Neuronal stem cell (in vitro differentiated cells): Measurements from ENCODE around the gene MED15.

Experiments
- DNase-seq: peaks from one replicate; pipeline ENCODE4 v3.0.0-alpha.2; 2013; ENCODE audit warnings: low spot score
- H2AFZ ChIP-seq: one replicate; pipeline ENCODE4 v1.6.1; 2013; ENCODE audit warnings: mild to moderate bottlenecking, low read length, inconsistent platforms
- H2AK5ac ChIP-seq: 2 replicates; pipeline ENCODE4 v1.6.1; 2013; ENCODE audit warnings: low read depth, mild to moderate bottlenecking, inconsistent platforms, low read length, moderate library complexity, mixed read lengths
- H2BK120ac ChIP-seq: 2 replicates; pipeline ENCODE4 v1.6.1; 2013; ENCODE audit warnings: low read depth, mild to moderate bottlenecking, inconsistent platforms, low read length, moderate library complexity, mixed read lengths
- H2BK12ac ChIP-seq: one replicate; pipeline ENCODE4 v1.6.1; 2013; ENCODE audit warnings: low read length, inconsistent platforms
- H2BK15ac ChIP-seq: 2 replicates; pipeline ENCODE4 v1.6.1; 2013; ENCODE audit warnings: mild to moderate bottlenecking, low read length, inconsistent platforms, mixed read lengths
- H2BK5ac ChIP-seq: one replicate; pipeline ENCODE4 v1.6.1; 2013; ENCODE audit warnings: inconsistent platforms, mild to moderate bottlenecking, low read length, moderate library complexity
- H3K14ac ChIP-seq: one replicate; pipeline ENCODE4 v1.6.1; 2013; ENCODE audit warnings: low read length, inconsistent platforms
- H3K18ac ChIP-seq: 2 replicates; pipeline ENCODE4 v1.6.1; 2013; ENCODE audit warnings: low read length, inconsistent platforms
- H3K23ac ChIP-seq: 2 replicates; pipeline ENCODE4 v1.6.1; 2013; ENCODE audit warnings: low read depth, mild to moderate bottlenecking, mixed read lengths, low read length, inconsistent platforms; ENCODE audit not compliant: poor library complexity
- H3K27ac ChIP-seq: replicated peaks from 3 replicates; pipeline ENCODE4 v1.5.1; 2013; ENCODE audit warnings: low read length, inconsistent platforms
- H3K27me3 ChIP-seq, 3 experiments: 2 replicates each; pipeline ENCODE4 v1.6.1; 2013; ENCODE audit warnings: low read length in 3 of 3, mild to moderate bottlenecking in 2 of 3, inconsistent platforms in 1 of 3, low read depth in 1 of 3, mixed read lengths in 1 of 3, moderate library complexity in 1 of 3; ENCODE audit not compliant: control insufficient read depth in 3 of 3, insufficient read depth in 3 of 3
- H3K36me3 ChIP-seq, 2 donors: replicated peaks in 1 of 2; 2 replicates each; pipeline ENCODE4 v1.6.1; 2013; ENCODE audit warnings: low read length in 2 of 2; ENCODE audit not compliant: control insufficient read depth in 2 of 2, insufficient read depth in 2 of 2
- H3K4ac ChIP-seq: 2 replicates; pipeline ENCODE4 v1.6.1; 2013; ENCODE audit warnings: inconsistent platforms, mild to moderate bottlenecking, low read length, moderate library complexity
- H3K4me1 ChIP-seq, 2 donors: 1 replicate in 1 of 2; 2 replicates in 1 of 2; pipeline ENCODE4 v1.6.1; 2013; ENCODE audit warnings: low read length in 2 of 2, low read depth in 1 of 2; ENCODE audit not compliant: control insufficient read depth in 2 of 2, insufficient read depth in 1 of 2
- H3K4me2 ChIP-seq: one replicate; pipeline ENCODE4 v1.6.1; 2013; ENCODE audit warnings: mild to moderate bottlenecking, low read length, inconsistent platforms; ENCODE audit not compliant: insufficient read depth, poor library complexity, severe bottlenecking
- H3K4me3 ChIP-seq, 2 donors: 2 replicates each; pipeline ENCODE4 v1.5.1; 2013; ENCODE audit warnings: low read length in 2 of 2, mild to moderate bottlenecking in 2 of 2, inconsistent platforms in 1 of 2, moderate library complexity in 1 of 2
- H3K79me1 ChIP-seq: one replicate; pipeline ENCODE4 v1.6.1; 2013; ENCODE audit warnings: low read depth, mild to moderate bottlenecking, inconsistent platforms, low read length, moderate library complexity
- H3K9ac ChIP-seq: one replicate; pipeline ENCODE4 v1.6.1; 2013; ENCODE audit warnings: mild to moderate bottlenecking, low read depth, low read length, inconsistent platforms; ENCODE audit not compliant: poor library complexity
- H3K9me3 ChIP-seq, 2 donors: replicated peaks in 1 of 2; 2 replicates each; pipeline versions ENCODE3 to v1.6.1; 2013; ENCODE audit warnings: low read length in 2 of 2, mild to moderate bottlenecking in 2 of 2, inconsistent platforms in 1 of 2, low read depth in 1 of 2, mixed read lengths in 1 of 2, moderate library complexity in 1 of 2; ENCODE audit not compliant: control insufficient read depth in 2 of 2, insufficient read depth in 1 of 2
- H4K8ac ChIP-seq: one replicate; pipeline ENCODE4 v1.6.1; 2013; ENCODE audit warnings: low read depth, mild to moderate bottlenecking, inconsistent platforms, low read length, moderate library complexity
- H4K91ac ChIP-seq: one replicate; pipeline ENCODE4 v1.6.1; 2013; ENCODE audit warnings: low read length, low read depth, mild to moderate bottlenecking, inconsistent platforms; ENCODE audit not compliant: poor library complexity
- WGBS, 2 donors: extraction: QIAGEN DNeasy Blood & Tissue Kit; methylation state at CpG; one replicate each; pipeline ENCODE4 v1.1.7; 2013; ENCODE audit warnings: missing lambda C conversion rate in 2 of 2, mixed read lengths in 1 of 2; ENCODE audit not compliant: insufficient read length in 2 of 2, insufficient replicate concordance in 1 of 2; ENCODE audit errors: extremely low coverage in 2 of 2; 5-methylcytosine and 5-hydroxymethylcytosine counted together

MED15 gene

DNA sequence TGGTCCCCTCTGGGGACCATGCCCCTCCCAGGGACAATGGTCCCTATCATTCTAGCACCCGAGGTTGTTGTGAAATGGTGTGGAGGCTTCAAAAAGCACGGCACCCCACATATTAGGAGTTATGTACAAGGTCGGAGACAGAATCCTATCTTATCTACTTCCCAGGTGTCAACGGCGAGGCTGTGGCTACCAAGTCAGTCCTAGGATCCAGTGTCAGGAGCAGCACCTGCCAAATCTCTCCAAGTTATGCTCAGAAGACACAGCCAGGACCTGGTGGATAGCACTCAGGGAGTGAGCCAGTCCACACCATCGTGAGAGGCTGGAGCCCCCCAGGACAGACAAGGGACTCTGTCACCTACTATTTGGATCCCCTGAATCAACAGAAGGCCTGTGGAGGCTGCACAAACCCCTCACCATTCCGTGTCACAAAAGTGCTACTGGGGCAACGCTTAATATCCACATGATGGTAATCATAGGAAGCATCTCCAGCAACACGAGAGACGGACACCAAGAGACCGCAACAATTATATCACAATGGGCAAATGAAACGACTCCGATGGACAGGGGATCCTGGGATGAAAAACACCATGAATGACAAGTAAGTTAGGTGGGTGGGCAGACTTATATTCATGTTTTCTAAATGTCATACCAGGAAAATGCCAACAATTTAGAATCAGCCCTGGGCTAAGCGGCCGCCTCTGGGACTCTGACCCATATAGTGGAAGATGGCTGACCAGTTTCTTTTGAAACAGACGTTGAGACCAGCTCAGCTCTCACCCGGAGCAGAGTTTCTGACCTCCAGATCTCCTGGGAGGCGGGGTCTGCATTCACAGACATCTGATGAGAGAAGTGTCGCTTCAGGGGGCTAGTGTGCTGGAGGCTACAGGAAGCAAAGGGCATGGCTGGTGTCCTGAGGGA is 108.4 kb downstream of the MED15 start:
- H3K79me1 ChIP-seq = no peaks in the 10 kb centered on the region
- no peak overlapping the region for H2BK5ac ChIP-seq
- H2AK5ac ChIP-seq = no peak overlapping the region
- no peak for DNase-seq
- H3K14ac ChIP-seq = no peak overlapping the region
- H3K18ac ChIP-seq = peak overlapping the region; percentile 41
- no peaks in the 10 kb centered on the region for H3K36me3 ChIP-seq
- no peak overlapping the region for H3K4me3 ChIP-seq
- peak overlapping the region; percentile 1 for H3K9ac ChIP-seq
- no peak overlapping the region for H2BK15ac ChIP-seq
- peaks cover 0 to 4% of the 10 kb centered on the region in 2 donors for H3K4me1 ChIP-seq
- H3K27me3 ChIP-seq = peaks cover 0 to 7% (median 0%) of the 10 kb centered on the region in 3 experiments
- H3K23ac ChIP-seq = no peak overlapping the region
- no peak overlapping the region for H4K91ac ChIP-seq
- no peak overlapping the region for H2BK12ac ChIP-seq
- no peak overlapping the region for H3K4ac ChIP-seq
- H2AFZ ChIP-seq = peak overlapping the region; percentile 62
- no peaks in the 10 kb centered on the region for H3K9me3 ChIP-seq
- no peak overlapping the region for H3K27ac ChIP-seq
- H4K8ac ChIP-seq = no peak overlapping the region
- no CpG with 5 or more reads among the region's 19 CpGs for WGBS, 2 donors
- H2BK120ac ChIP-seq = no peak overlapping the region
- no peak overlapping the region for H3K4me2 ChIP-seq

DNA sequence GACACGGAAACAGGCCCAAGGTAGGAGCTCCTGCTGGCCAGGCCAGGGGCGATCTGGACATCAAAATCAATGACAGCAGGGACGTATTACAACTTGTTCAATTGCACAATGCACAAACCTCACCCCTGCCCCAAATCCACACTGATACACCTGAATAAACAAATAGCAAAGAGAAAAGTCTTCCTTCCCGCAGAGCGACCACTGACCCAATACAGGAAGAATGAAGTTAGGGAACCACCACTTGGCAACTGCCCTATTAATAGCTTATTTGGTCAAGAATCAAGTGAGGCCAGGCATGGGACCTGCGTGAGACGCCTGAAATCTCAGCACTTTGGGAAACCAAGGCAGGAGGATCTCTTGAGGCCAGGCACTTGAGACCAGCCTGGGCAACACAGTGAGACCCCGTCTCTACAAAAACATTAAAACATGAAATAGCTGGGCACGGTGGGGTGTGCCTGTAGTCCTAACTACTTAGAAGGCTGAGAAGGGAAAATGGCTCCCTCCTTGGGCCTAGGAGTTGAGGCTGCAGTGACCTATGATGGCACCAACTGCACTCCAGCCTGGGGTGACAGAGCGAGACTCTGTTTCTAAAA is 109.1 kb downstream of the MED15 start:
- H3K4me1 ChIP-seq = peaks cover 0 to 4% of the 10 kb centered on the region in 2 donors
- H3K4me3 ChIP-seq = no peak overlapping the region
- no peak overlapping the region for H2BK15ac ChIP-seq
- H4K91ac ChIP-seq = no peak overlapping the region
- peaks cover 0 to 4% (median 0%) of the 10 kb centered on the region in 3 experiments for H3K27me3 ChIP-seq
- H3K18ac ChIP-seq = peak overlapping the region; percentile 13
- H3K27ac ChIP-seq = no peak overlapping the region
- H3K79me1 ChIP-seq = peaks cover 2% of the 10 kb centered on the region
- H3K4ac ChIP-seq = no peak overlapping the region
- no CpG with 5 or more reads among the region's 10 CpGs for whole genome bisulfite sequencing, 2 donors
- no peak overlapping the region for H3K4me2 ChIP-seq
- H2BK5ac ChIP-seq = no peak overlapping the region
- no peak overlapping the region for H3K14ac ChIP-seq
- DNase-seq = no peak
- no peak overlapping the region for H3K9ac ChIP-seq
- no peak overlapping the region for H2BK120ac ChIP-seq
- no peak overlapping the region for H2AK5ac ChIP-seq
- H3K36me3 ChIP-seq = no peaks in the 10 kb centered on the region
- H4K8ac ChIP-seq = no peak overlapping the region
- H3K9me3 ChIP-seq = no peaks in the 10 kb centered on the region
- peak overlapping the region; percentile 62 for H2AFZ ChIP-seq
- H3K23ac ChIP-seq = no peak overlapping the region
- H2BK12ac ChIP-seq = no peak overlapping the region

DNA sequence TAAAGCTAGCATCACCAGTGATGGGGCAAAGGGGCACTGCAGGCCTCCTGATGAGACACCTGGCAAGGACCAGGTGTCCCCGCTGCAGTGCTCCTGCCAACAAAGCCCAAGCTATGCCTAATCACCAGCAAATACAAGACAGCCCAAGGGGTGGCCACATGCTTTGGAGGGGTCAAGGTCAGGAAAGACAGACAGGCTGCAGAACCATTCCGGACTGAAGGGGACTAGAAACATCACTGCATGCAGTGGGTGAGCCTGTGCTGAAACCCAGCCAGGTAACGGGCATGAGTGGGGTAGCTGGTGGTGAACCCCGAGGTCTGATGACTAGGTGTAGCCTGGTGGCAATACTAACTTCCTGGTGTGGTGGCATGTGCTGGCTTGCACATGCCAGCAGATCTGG is 111.1 kb downstream of the MED15 start:
- H3K4me3 ChIP-seq = no peak overlapping the region
- H2BK5ac ChIP-seq = no peak overlapping the region
- H2AFZ ChIP-seq = no peak overlapping the region
- H2BK12ac ChIP-seq = no peak overlapping the region
- no peak overlapping the region for H2BK15ac ChIP-seq
- no peak overlapping the region for H3K14ac ChIP-seq
- no peak overlapping the region for H2BK120ac ChIP-seq
- H3K4me2 ChIP-seq = no peak overlapping the region
- no peaks in the 10 kb centered on the region for H3K9me3 ChIP-seq
- peaks cover 4% of the 10 kb centered on the region for H3K79me1 ChIP-seq
- H3K18ac ChIP-seq = no peak overlapping the region
- H3K27me3 ChIP-seq = peaks cover 0 to 4% (median 0%) of the 10 kb centered on the region in 3 experiments
- H3K23ac ChIP-seq = no peak overlapping the region
- no peak overlapping the region for H3K9ac ChIP-seq
- H3K4ac ChIP-seq = no peak overlapping the region
- H3K27ac ChIP-seq = no peak overlapping the region
- no peak overlapping the region for H2AK5ac ChIP-seq
- no peak for DNase-seq
- H3K36me3 ChIP-seq = no peaks in the 10 kb centered on the region
- H4K8ac ChIP-seq = no peak overlapping the region
- H3K4me1 ChIP-seq = peaks cover 0 to 4% of the 10 kb centered on the region in 2 donors
- no CpG with 5 or more reads among the region's 4 CpGs for WGBS, 2 donors
- no peak overlapping the region for H4K91ac ChIP-seq
